EH (cell line): Measurements from ENCODE around the gene ATP7B.

Experiments
- DNase-seq: peaks from one replicate; pipeline ENCODE4 v3.0.0-alpha.2; 2015; ENCODE audit warnings: low read depth

The ATP7B gene

DNA sequence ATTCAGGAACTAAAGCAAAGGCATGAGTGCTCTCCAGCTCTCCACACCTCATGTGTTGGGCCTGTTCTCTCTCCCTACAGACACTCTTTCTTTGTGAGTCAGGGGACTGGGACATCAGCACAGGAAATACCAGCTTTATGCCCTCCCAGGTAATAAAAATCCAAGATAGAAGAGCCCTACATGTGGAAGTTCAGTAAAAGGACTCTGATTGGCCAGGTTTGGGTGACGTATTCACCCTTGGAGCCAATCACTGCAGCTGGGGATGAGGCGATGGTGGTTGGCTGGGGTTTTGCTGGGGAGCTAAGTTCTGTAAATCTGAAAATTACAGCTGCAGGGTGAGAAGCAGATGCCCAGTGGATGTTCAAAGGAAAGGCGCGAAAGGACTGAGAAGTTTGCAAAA lies 117.0 kb downstream of the ATP7B start:
- peak; percentile 22 for DNase-seq

DNA sequence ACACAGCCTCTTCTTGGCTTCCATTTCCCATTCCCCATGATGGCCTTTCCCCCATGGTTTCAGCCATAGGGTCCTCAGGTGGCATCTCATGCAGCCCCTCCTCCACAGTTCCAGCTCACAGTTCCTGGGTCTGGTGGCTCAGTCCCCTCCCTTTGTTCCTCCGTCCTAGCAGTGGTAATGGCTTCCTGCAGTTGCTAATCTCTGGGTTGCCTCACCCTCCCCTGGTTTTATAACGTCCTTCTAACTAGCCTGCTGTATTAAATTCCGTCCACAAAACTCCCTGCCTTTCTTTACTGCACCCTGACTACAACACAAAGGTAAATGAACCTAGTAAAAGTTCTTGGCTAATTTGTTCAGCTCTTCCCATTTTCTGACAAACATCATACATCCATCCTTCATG lies 118.6 kb downstream of the ATP7B start:
- no peak for DNase-seq

DNA sequence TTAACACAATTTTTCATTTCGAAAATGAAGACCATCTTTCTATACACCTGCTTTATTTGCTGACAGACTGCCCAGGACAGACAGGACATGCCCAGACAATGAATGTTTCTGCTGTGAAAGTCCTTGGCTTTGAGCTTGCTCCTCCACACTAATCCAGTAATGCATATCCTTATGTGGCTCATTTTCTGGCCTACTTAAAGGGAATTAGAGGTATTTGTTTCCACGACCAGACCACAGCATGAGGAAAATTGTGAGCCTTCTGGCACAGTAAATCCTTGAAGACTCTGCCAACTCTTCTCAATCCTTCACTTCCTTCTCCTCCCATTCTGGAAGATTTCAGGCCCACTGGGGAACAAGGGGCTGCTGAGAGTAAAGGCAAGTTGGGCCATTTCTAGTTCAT lies 123.8 kb downstream of the ATP7B start:
- DNase-seq, result no peak

DNA sequence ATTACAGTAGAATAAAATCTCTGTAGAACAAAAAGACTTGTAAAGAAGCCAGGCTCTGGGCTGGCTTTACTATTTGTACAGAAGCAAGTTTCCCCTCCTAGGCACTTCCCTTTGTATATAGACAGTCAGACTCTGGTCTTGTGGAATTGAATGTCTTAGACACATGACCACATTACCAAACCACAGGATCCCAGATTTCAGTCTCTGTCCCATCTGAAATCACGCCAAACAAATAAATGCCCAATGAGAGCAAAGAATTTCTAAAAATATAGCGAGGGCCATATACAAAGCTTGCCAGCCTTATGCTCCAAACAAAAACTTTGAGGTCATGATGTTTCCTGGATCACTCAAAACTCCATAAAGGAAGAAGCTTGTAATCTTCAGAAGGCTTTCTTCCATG lies 125.6 kb downstream of the ATP7B start:
- no peak for DNase-seq

DNA sequence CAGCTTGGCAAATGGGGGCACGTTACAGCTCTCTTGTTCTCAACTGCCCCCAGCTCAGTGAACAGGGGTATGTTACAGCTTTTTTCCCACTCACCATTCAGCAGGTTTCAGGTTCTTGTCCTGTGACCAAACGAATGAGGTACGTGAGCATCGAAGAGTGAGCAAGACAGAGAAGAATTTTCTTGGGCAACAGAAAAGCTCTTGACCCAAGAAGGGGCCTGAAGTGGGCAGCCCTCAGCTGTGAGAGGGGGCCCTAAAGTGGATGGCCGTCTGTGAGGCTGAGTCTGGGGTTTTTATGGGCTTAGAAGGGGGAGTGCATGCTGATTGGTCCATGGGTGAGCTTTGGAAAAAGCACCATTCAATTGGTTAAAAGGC lies 128.0 kb downstream of the ATP7B start:
- DNase-seq, result no peak
